ENCODE results near the gene DNM2.
"Not testable (repeated sequence)": the region's sequence is repeated elsewhere in the genome, so short reads cannot be mapped to it uniquely, and the experiment has no call there.

Gene DNM2

DNA sequence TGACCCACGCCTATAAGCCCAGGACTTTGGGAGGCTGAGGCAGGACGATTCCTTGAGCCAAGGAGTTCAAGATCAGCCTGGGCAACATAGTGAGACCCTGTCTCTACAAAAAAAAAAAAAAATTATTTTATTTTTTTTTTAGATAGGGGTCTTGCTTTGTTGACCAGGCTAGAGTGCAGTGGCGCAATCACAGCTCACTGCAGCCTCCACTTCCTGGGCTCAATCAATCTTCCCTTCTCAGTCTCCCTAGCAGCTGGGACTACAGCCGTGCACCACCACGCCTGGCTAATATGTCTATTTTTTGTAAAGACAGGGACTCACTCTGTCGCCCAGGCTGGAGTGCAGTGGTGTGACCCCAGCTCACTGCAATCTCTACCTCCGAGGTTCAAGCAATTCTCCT, 135.1 kb downstream of the DNM2 start:
- TF ChIP-seq ELF4 (IDR thresholded peaks at IDR 0.05) (no peak), FOXA1 (IDR thresholded peaks at IDR 0.05) (no peak)
- ChIA-PET CTCF (interaction anchor here (0.7 to 6.4 kb wide), 2 partner anchors 12 to 123 kb away, joined by 3 to 48 read pairs; no protein-coding TSS in a partner anchor), POLR2A (interaction anchor here (1.0 to 1.2 kb wide), 2 partner anchors 12 to 17 kb away, joined by 3 to 6 read pairs; partner anchors contain the start of gene TMED1)
- no peak for DNase-seq (ENCODE audit: extremely low spot score)

DNA sequence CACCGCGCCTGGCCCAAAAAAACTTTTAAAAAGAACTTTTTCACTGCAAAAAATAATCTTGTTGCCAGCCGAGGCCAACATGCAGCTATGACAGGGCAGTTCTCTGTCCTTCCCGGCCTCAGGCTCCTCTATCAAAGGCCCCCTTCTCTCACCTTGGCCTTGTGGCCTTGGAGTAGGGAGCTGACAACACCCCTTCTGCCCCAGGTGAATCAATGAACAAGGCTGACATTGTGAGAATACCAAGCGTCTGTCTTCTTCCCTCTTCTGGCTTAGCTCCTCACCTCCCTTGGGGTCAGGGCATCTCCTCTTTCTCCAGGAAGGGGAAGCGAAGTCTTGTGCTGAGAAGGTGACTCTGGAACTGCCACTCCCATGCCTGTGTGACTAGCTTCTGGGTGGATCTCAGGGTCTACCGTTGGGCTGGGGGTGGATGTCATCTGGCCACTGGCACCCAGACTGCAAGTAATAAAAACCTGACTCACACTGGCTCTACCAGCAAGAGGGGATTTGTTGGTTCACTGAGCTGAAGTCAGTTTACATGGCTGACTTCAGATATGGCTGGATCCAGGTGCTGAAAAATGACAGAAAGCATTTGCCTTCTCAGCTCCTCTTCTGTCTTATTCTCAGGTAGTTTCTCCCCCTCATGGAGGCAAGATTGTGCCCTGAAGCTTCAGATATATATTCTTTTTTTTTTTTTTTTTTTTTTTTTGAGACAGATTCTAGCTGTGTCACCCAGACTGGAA, 136.6 kb downstream of the DNM2 start:
- ChIA-PET POLR2A (interaction anchor here (1.1 to 1.3 kb wide), 2 partner anchors 16 to 19 kb away, joined by 3 to 10 read pairs; partner anchors contain the start of gene TMED1), CTCF (interaction anchor here (0.8 to 6.4 kb wide), 3 partner anchors 11 to 137 kb away, joined by 3 to 48 read pairs (median 3); partner anchors contain the start of genes CARM1 and DNM2)
- TF ChIP-seq NFRKB (IDR thresholded peaks at IDR 0.05): no peak
- TF ChIP-seq ARNT (IDR thresholded peaks at IDR 0.05): no peak
- TF ChIP-seq ZNF384 (IDR thresholded peaks at IDR 0.05): no peak
- TF ChIP-seq SP1 (IDR thresholded peaks at IDR 0.05): no peak
- no peak for TF ChIP-seq FOXA1 (IDR thresholded peaks at IDR 0.05)
- TF ChIP-seq FOXK2 (IDR thresholded peaks at IDR 0.05): no peak
- TF ChIP-seq TARDBP (IDR thresholded peaks at IDR 0.05): no peak
- no peak for TF ChIP-seq CTBP1 (IDR thresholded peaks at IDR 0.05; ENCODE audit: borderline replicate concordance)
- TF ChIP-seq BHLHE40 (IDR thresholded peaks at IDR 0.05; ENCODE audit: borderline replicate concordance): no peak
- TF ChIP-seq LEF1 (IDR thresholded peaks at IDR 0.05; ENCODE audit: borderline replicate concordance): no peak
- TF ChIP-seq L3MBTL2 (conservative IDR thresholded peaks at IDR 0.05): no peak
- no peak for TF ChIP-seq ELF4 (IDR thresholded peaks at IDR 0.05)
- no peak for TF ChIP-seq HDGF (IDR thresholded peaks at IDR 0.05; ENCODE audit: borderline replicate concordance)
- TF ChIP-seq PKNOX1 (IDR thresholded peaks at IDR 0.05): no peak
- TF ChIP-seq FOXM1 (IDR thresholded peaks at IDR 0.05; ENCODE audit: borderline replicate concordance): no peak
- TF ChIP-seq SUZ12 (IDR thresholded peaks at IDR 0.05): no peak
- no peak for DNase-seq (ENCODE audit: extremely low spot score)

- ChIA-PET POLR2A (interaction anchor here (1.4 kb wide), 1 partner anchor 20 kb away, joined by 6 read pairs; the partner anchor contains the start of gene TMED1), CTCF (interaction anchor here (6.4 kb wide), 1 partner anchor 9 kb away, joined by 48 read pairs; no protein-coding TSS in a partner anchor)
- TF ChIP-seq FOXA1 (IDR thresholded peaks at IDR 0.05) (no peak), FOXK2 (IDR thresholded peaks at IDR 0.05) (no peak), TARDBP (IDR thresholded peaks at IDR 0.05) (no peak), HDGF (IDR thresholded peaks at IDR 0.05; ENCODE audit: borderline replicate concordance) (no peak), ZNF384 (IDR thresholded peaks at IDR 0.05) (no peak), NFRKB (IDR thresholded peaks at IDR 0.05) (no peak), ELF4 (IDR thresholded peaks at IDR 0.05) (no peak), FOXM1 (IDR thresholded peaks at IDR 0.05; ENCODE audit: borderline replicate concordance) (no peak), PKNOX1 (IDR thresholded peaks at IDR 0.05) (no peak), ARNT (IDR thresholded peaks at IDR 0.05) (no peak), SUZ12 (IDR thresholded peaks at IDR 0.05) (no peak), LEF1 (IDR thresholded peaks at IDR 0.05; ENCODE audit: borderline replicate concordance) (no peak)
- no peak for DNase-seq (ENCODE audit: extremely low spot score)
Measured at GRCh38 chr19:10855879-10856522, 138.1 kb downstream of the DNM2 start.

GRCh38 chr19:10856899-10857298, 139.0 kb downstream of the DNM2 start:
- CTCF ChIA-PET: not testable (repeated sequence)
- POLR2A ChIA-PET: interaction anchor here (1.4 kb wide), 1 partner anchor 21 kb away, joined by 6 read pairs; the partner anchor contains the start of gene TMED1

GRCh38 chr19:10858204-10858828, 140.4 kb downstream of the DNM2 start:
- ChIA-PET POLR2A (interaction anchor here (1.5 to 1.7 kb wide), 2 partner anchors 22 to 141 kb away, joined by 7 to 8 read pairs; partner anchors contain the start of genes DNM2 and TMED1), CTCF (interaction anchor here (0.6 to 1.3 kb wide), 8 partner anchors 10 to 152 kb away, joined by 3 to 8 read pairs (median 4); partner anchors contain the start of gene TMED1)
- TF ChIP-seq ZNF384 (IDR thresholded peaks at IDR 0.05) (peak; percentile 95), HDGF (IDR thresholded peaks at IDR 0.05; ENCODE audit: borderline replicate concordance) (no peak)
- peak; percentile 68 for DNase-seq (ENCODE audit: extremely low spot score)

More at GRCh38 chr19:10856899-10857298, 139.0 kb downstream of the DNM2 start:
- DNase-seq (ENCODE audit: extremely low spot score): not testable (repeated sequence)

- ChIA-PET POLR2A (interaction anchor here (6.1 kb wide), 1 partner anchor 25 kb away, joined by 72 read pairs; the partner anchor contains the start of gene TMED1), CTCF (interaction anchor here (0.6 to 1.1 kb wide), 3 partner anchors 25 to 340 kb away, joined by 3 to 4 read pairs (median 3); partner anchors contain the start of gene TMED1)
- DNase-seq (ENCODE audit: extremely low spot score): no peak
- TF ChIP-seq L3MBTL2 (conservative IDR thresholded peaks at IDR 0.05) (no peak), NFRKB (IDR thresholded peaks at IDR 0.05) (no peak), SUZ12 (IDR thresholded peaks at IDR 0.05) (no peak), FOXA1 (IDR thresholded peaks at IDR 0.05) (no peak), ZNF384 (IDR thresholded peaks at IDR 0.05) (no peak)
Measured at GRCh38 chr19:10861103-10861651, 143.3 kb downstream of the DNM2 start.

Measured in HEK293T (cell line).